Tibial artery (tissue), 4 donors: ENCODE data around the gene DCAF8.

ENCODE experiments used
- DNase-seq, 2 donors: peaks; one replicate each; pipeline ENCODE4 v3.0.0-alpha.2; 2019
- H3K27ac ChIP-seq, 2 donors: fragments of 200-600 bp; sonication (generic) in 1 of 2; 1 replicate in 1 of 2; 2 replicates in 1 of 2; pipeline ENCODE4 v1.5.1; 2018 to 2019; ENCODE audit warnings: mild to moderate bottlenecking in 1 of 2
- H3K27me3 ChIP-seq, 2 donors: fragments of 200-600 bp; sonication (generic) in 1 of 2; one replicate each; pipeline versions ENCODE4 v1.5.1 to v1.6.0; 2016 to 2019
- H3K36me3 ChIP-seq, 3 donors: fragments of 200-600 bp; sonication (generic) in 2 of 3; one replicate each; pipeline ENCODE4 v1.5.1; 2016 to 2019; ENCODE audit warnings: mild to moderate bottlenecking in 2 of 3
- H3K4me1 ChIP-seq, 4 donors: fragments of 200-600 bp; sonication (generic) in 2 of 4; 1 replicate in 3 of 4; 2 replicates in 1 of 4; pipeline ENCODE4 v1.5.1; 2016 to 2019
- H3K4me3 ChIP-seq, 2 donors: fragments of 200-600 bp; sonication (generic) in 1 of 2; 1 replicate in 1 of 2; 2 replicates in 1 of 2; pipeline ENCODE4 v1.5.1; 2018 to 2019; ENCODE audit warnings: mild to moderate bottlenecking in 2 of 2
- H3K9me3 ChIP-seq, 3 donors: fragments of 200-600 bp; sonication (generic) in 1 of 3; one replicate each; pipeline ENCODE4 v1.5.1; 2016 to 2019
- CTCF ChIP-seq, 2 experiments: fragments of 200-600 bp in 1 of 2; fragments of 450-650 bp in 1 of 2; IDR thresholded peaks; one replicate each; pipeline ENCODE4 v1.5.1; 2017 to 2019; ENCODE audit warnings: antibody characterized with exemption in 2 of 2, mild to moderate bottlenecking in 1 of 2, moderate library complexity in 1 of 2
- intact Hi-C: fragments of 100-400 bp; cut with DNase I; formaldehyde crosslinking; loops from one replicate; pipeline ENCODE4 v1.15.0; 2023; ENCODE audit warnings: low total_unique reads

Gene DCAF8

GRCh38 chr1:160186246-160186645 lies 76.1 kb downstream of the DCAF8 start:
- Histone ChIP-seq H3K9me3 (no peaks in the 10 kb centered on the region), H3K36me3 (no peaks in the 10 kb centered on the region), H3K4me3 (no peak overlapping the region), H3K27me3 (no peaks in the 10 kb centered on the region), H3K4me1 (peaks cover 0 to 16% (median 13%) of the 10 kb centered on the region in 4 donors), H3K27ac (no peak overlapping the region)
- peak in 1 of 2 donors; percentile 62 for DNase-seq
- intact Hi-C loops, result no loop called here
- no peak for TF ChIP-seq CTCF (IDR thresholded peaks at IDR 0.05)

GRCh38 chr1:160179336-160179735 lies 83.0 kb downstream of the DCAF8 start:
- no peak for TF ChIP-seq CTCF (IDR thresholded peaks at IDR 0.05)
- no peaks in the 10 kb centered on the region for H3K4me1 ChIP-seq
- H3K27me3 ChIP-seq, result peaks cover 0 to 2% of the 10 kb centered on the region in 2 donors

GRCh38 chr1:160178731-160179130 lies 83.6 kb downstream of the DCAF8 start:
- H3K36me3 ChIP-seq, result no peaks in the 10 kb centered on the region
- no peak for TF ChIP-seq CTCF (IDR thresholded peaks at IDR 0.05)
- H3K4me1 ChIP-seq, result no peaks in the 10 kb centered on the region
- H3K4me3 ChIP-seq, result no peak overlapping the region
- peaks cover 0 to 2% of the 10 kb centered on the region in 2 donors for H3K27me3 ChIP-seq
- H3K9me3 ChIP-seq, result no peaks in the 10 kb centered on the region
- intact Hi-C loops, result no loop called here
- no peak for DNase-seq
- no peak overlapping the region for H3K27ac ChIP-seq

More at GRCh38 chr1:160179336-160179735, 83.0 kb downstream of the DCAF8 start:
- H3K9me3 ChIP-seq, result no peaks in the 10 kb centered on the region
- intact Hi-C loops, result no loop called here
- DNase-seq, result no peak
- H3K4me3 ChIP-seq, result no peak overlapping the region
- H3K27ac ChIP-seq, result no peak overlapping the region
- H3K36me3 ChIP-seq, result no peaks in the 10 kb centered on the region

- Histone ChIP-seq H3K4me3 (no peak overlapping the region), H3K36me3 (no peaks in the 10 kb centered on the region), H3K27me3 (peaks cover 0 to 4% of the 10 kb centered on the region in 2 donors), H3K27ac (no peak overlapping the region), H3K4me1 (no peaks in the 10 kb centered on the region), H3K9me3 (no peaks in the 10 kb centered on the region)
- DNase-seq, result no peak
- intact Hi-C loops, result no loop called here
- TF ChIP-seq CTCF (IDR thresholded peaks at IDR 0.05), result no peak
These were observed 84.7 kb downstream of the DCAF8 start for GRCh38 chr1:160177667-160178066.

GRCh38 chr1:160177231-160177630 lies 85.1 kb downstream of the DCAF8 start:
- intact Hi-C loops, result no loop called here
- no peak for TF ChIP-seq CTCF (IDR thresholded peaks at IDR 0.05)

GRCh38 chr1:160171980-160172379 lies 90.4 kb downstream of the DCAF8 start:
- Histone ChIP-seq H3K27me3 (peaks cover 0 to 5% of the 10 kb centered on the region in 2 donors), H3K36me3 (no peaks in the 10 kb centered on the region), H3K4me1 (no peaks in the 10 kb centered on the region), H3K9me3 (no peaks in the 10 kb centered on the region), H3K27ac (no peak overlapping the region), H3K4me3 (no peak overlapping the region)
- intact Hi-C loops, result no loop called here
- no peak for DNase-seq
- TF ChIP-seq CTCF (IDR thresholded peaks at IDR 0.05), result no peak

More at GRCh38 chr1:160177231-160177630, 85.1 kb downstream of the DCAF8 start:
- Histone ChIP-seq H3K4me3 (no peak overlapping the region), H3K4me1 (no peaks in the 10 kb centered on the region), H3K27ac (no peak overlapping the region), H3K9me3 (no peaks in the 10 kb centered on the region), H3K27me3 (peaks cover 0 to 5% of the 10 kb centered on the region in 2 donors), H3K36me3 (no peaks in the 10 kb centered on the region)
- DNase-seq, result no peak
